K562 (cell line): ENCODE data around the gene ARFGAP1. TPM values are rescaled to one million over a fixed set of nuclear protein-coding genes. Genes with fewer than 3 reads are reported as not detected.
A peak's percentile ranks its signal among the peaks of the same experiment; 100 is the strongest.

ENCODE experiments used
- ATAC-seq: fragments of 200-7000 bp; cut with Tn5 transposase; 3 replicates; pipeline ENCODE4 v1.9.1; 2020; ENCODE audit warnings: moderate library complexity
- BruUV-seq: library from RNA; stranded (reverse); fragments of 400-500 nt; replicated peaks from 2 replicates; lab custom pipeline; 2021; lab: Mats Ljungman, UMichigan
- CTCF ChIA-PET: fragments of 300-600 bp; formaldehyde crosslinking; extraction: SDS; loops from one replicate; lab custom pipeline; 2021; ENCODE audit warnings: low intra/inter-chr PET ratio; lab: Yijun Ruan, JAX
- POLR2A ChIA-PET: fragments of 300-600, 350-650 bp; sonication (Branson Sonifier 250); formaldehyde crosslinking; extraction: SDS; loops from one replicate; lab custom pipeline; 2021; ENCODE audit warnings: antibody characterized with exemption, inconsistent platforms; lab: Yijun Ruan, JAX
- DNase-seq, 4 experiments: peaks; one replicate each; pipeline versions ENCODE4 v3.0.0 to v3.0.0-alpha.2; 2011 to 2018; ENCODE audit warnings: low spot score in 3 of 4, mixed read lengths in 3 of 4; ENCODE audit errors: extremely low read depth in 1 of 4
- FAIRE-seq: peaks from 2 replicates; lab custom pipeline; 2011; peaks lifted over from hg19 to GRCh38; lab: Jason Lieb, UNC
- H2AFZ ChIP-seq: 2 replicates; pipeline ENCODE4 v1.6.0; 2011; ENCODE audit warnings: low read depth, low read length, control low read depth, inconsistent platforms
- H3K27ac ChIP-seq: fragments of 200-600 bp; 3 replicates; pipeline ENCODE4 v1.8.0; 2011; ENCODE audit warnings: low read depth, mild to moderate bottlenecking, control low read depth, inconsistent platforms, low read length, moderate library complexity, mixed read lengths; ENCODE audit errors: extremely low read depth
- H3K27me3 ChIP-seq, 2 experiments: fragments of 300-600 bp in 1 of 2; 2 replicates in 1 of 2; 3 replicates in 1 of 2; pipeline versions ENCODE4 v1.6.0 to v1.8.0; 2011; ENCODE audit warnings: inconsistent platforms in 2 of 2, low read length in 2 of 2, mild to moderate bottlenecking in 1 of 2, mixed read lengths in 1 of 2, moderate library complexity in 1 of 2; ENCODE audit not compliant: control insufficient read depth in 2 of 2, insufficient read depth in 2 of 2
- H3K36me3 ChIP-seq: fragments of 300-600 bp; 3 replicates; pipeline ENCODE4 v1.8.0; 2011; ENCODE audit warnings: mild to moderate bottlenecking, low read length, inconsistent platforms; ENCODE audit not compliant: control insufficient read depth, insufficient read depth
- H3K4me1 ChIP-seq, 2 experiments: fragments of 200-600 bp in 1 of 2; replicated peaks in 1 of 2; 2 replicates in 1 of 2; 3 replicates in 1 of 2; pipeline versions ENCODE4 v1.5.1 to v1.8.0; 2011; ENCODE audit warnings: inconsistent platforms in 2 of 2, low read length in 2 of 2, mild to moderate bottlenecking in 1 of 2, mixed read lengths in 1 of 2, moderate library complexity in 1 of 2; ENCODE audit not compliant: control insufficient read depth in 2 of 2, insufficient read depth in 2 of 2
- H3K4me2 ChIP-seq: 2 replicates; pipeline ENCODE4 v1.6.1; 2011; ENCODE audit warnings: low read length, control low read depth, inconsistent platforms, mixed read lengths; ENCODE audit not compliant: insufficient read depth
- H3K4me3 ChIP-seq: fragments of 200-600 bp; sonication (generic), shearing (Covaris generic); 2 replicates; pipeline ENCODE4 v1.5.1; 2016; ENCODE audit warnings: control low read depth, inconsistent platforms
- H3K79me2 ChIP-seq: fragments of 200-600 bp; 3 replicates; pipeline ENCODE4 v1.8.0; 2011; ENCODE audit warnings: low read length, inconsistent platforms; ENCODE audit not compliant: control insufficient read depth, insufficient read depth
- H3K9ac ChIP-seq, 2 experiments: 2 replicates each; pipeline versions ENCODE4 v1.6.0 to v1.6.1; 2011; ENCODE audit warnings: low read depth in 2 of 2, low read length in 2 of 2, control low read depth in 1 of 2, inconsistent platforms in 1 of 2, mild to moderate bottlenecking in 1 of 2, mixed read lengths in 1 of 2; ENCODE audit not compliant: insufficient read depth in 1 of 2
- H3K9me1 ChIP-seq: one replicate; pipeline ENCODE4 v1.6.0; 2011; ENCODE audit warnings: inconsistent platforms, mild to moderate bottlenecking, low read length, moderate library complexity; ENCODE audit not compliant: control insufficient read depth, insufficient read depth
- H3K9me3 ChIP-seq: replicated peaks from 2 replicates; pipeline ENCODE4 v1.5.1; 2011; ENCODE audit warnings: low read depth, low read length, inconsistent platforms; ENCODE audit not compliant: control insufficient read depth, insufficient read depth
- H4K20me1 ChIP-seq: replicated peaks from 2 replicates; pipeline ENCODE4 v1.6.1; 2011; ENCODE audit warnings: low read length, inconsistent platforms, mixed read lengths; ENCODE audit not compliant: control insufficient read depth, insufficient read depth
- CBFB ChIP-seq: sonication (generic); formaldehyde crosslinking; IDR thresholded peaks from 2 replicates; pipeline ENCODE4 v1.4.0; 2020; ENCODE audit warnings: mild to moderate bottlenecking, missing genetic modification reagents
- EP300 ChIP-seq: IDR thresholded peaks from 2 replicates; pipeline ENCODE4 v1.6.1; 2012; ENCODE audit warnings: low read length, improper control_type of control experiment
- EWSR1 ChIP-seq: fragments of 450-650 bp; IDR thresholded peaks from 2 replicates; pipeline ENCODE4 v1.6.1; 2018; ENCODE audit warnings: borderline replicate concordance, mild to moderate bottlenecking, low read depth, moderate library complexity; ENCODE audit not compliant: partially characterized antibody
- ILK ChIP-seq: fragments of 450-650 bp; IDR thresholded peaks from 2 replicates; pipeline ENCODE4 v1.6.1; 2016; ENCODE audit warnings: missing genetic modification characterization, low read depth, mild to moderate bottlenecking, missing compliant biosample characterization, moderate library complexity, borderline replicate concordance
- KLF13 ChIP-seq: fragments of 450-650 bp; IDR thresholded peaks from 2 replicates; pipeline ENCODE4 v1.6.1; 2016; ENCODE audit warnings: missing genetic modification characterization, low read depth, mild to moderate bottlenecking, missing compliant biosample characterization, moderate library complexity, borderline replicate concordance
- MAZ ChIP-seq, 2 experiments: fragments of 450-650 bp in 1 of 2; sonication (generic) in 1 of 2; formaldehyde crosslinking; IDR thresholded peaks in 1 of 2; conservative IDR thresholded peaks in 1 of 2; 2 replicates each; pipeline versions ENCODE4 v1.4.0 to v1.5.0; 2020; ENCODE audit warnings: mild to moderate bottlenecking in 1 of 2, missing genetic modification reagents in 1 of 2
- MED1 ChIP-seq: sonication (generic); formaldehyde crosslinking; IDR thresholded peaks from 2 replicates; pipeline ENCODE4 v1.8.1; 2023; ENCODE audit warnings: missing genetic modification reagents, borderline replicate concordance
- NFIC ChIP-seq: fragments of 450-650 bp; IDR thresholded peaks from 2 replicates; pipeline ENCODE4 v1.6.1; 2017; ENCODE audit warnings: mild to moderate bottlenecking, inconsistent platforms
- RAD21 ChIP-seq, 2 experiments: fragments of 250-450 bp in 1 of 2; fragments of 450-650 bp in 1 of 2; sonication (Bioruptor Pico) in 1 of 2; formaldehyde crosslinking in 1 of 2; IDR thresholded peaks in 1 of 2; conservative IDR thresholded peaks in 1 of 2; 2 replicates each; pipeline versions ENCODE4 v1.4.0 to v1.8.0; 2020 to 2022; ENCODE audit warnings: mild to moderate bottlenecking in 2 of 2, moderate library complexity in 1 of 2
- RBM39 ChIP-seq: fragments of 200-400 bp; formaldehyde crosslinking; optimal IDR thresholded peaks from 2 replicates; pipeline ENCODE3; 2018; ENCODE audit warnings: low read depth, low read length
- SRF ChIP-seq, 2 experiments: fragments of 250-450, 450-650 bp in 1 of 2; sonication (Bioruptor Pico) in 1 of 2; sonication (generic) in 1 of 2; formaldehyde crosslinking; IDR thresholded peaks; 2 replicates each; pipeline versions ENCODE4 v1.5.0 to v1.5.1; 2020 to 2022; ENCODE audit warnings: mild to moderate bottlenecking in 1 of 2, missing genetic modification reagents in 1 of 2
- WGBS: fragments of 100-300 bp; shearing (Covaris generic); methylation state at CpG from one replicate; pipeline ENCODE4 v1.1.6; 2016; ENCODE audit warnings: low coverage, mixed read lengths; ENCODE audit not compliant: insufficient coverage; ENCODE audit errors: missing lambda C conversion rate; 5-methylcytosine and 5-hydroxymethylcytosine counted together
- in situ Hi-C: fragments of 300-500 bp; cut with MboI; formaldehyde crosslinking; loops from 4 replicates; pipeline ENCODE4 v1.15.0; 2018; ENCODE audit warnings: inconsistent platforms, mixed read lengths
- intact Hi-C: fragments of 100-400 bp; cut with micrococcal nuclease; formaldehyde crosslinking; loops from 2 replicates; pipeline ENCODE4 v1.14.2; 2022
- polyA plus RNA-seq, 8 experiments: library from polyadenylated mRNA; depleted of rRNA in 4 of 8; stranded (reverse) in 5 of 8; unstranded in 3 of 8; fragments of >200 nt; fragmentation: Nextera tagmentation in 2 of 8; fragmentation: Illumina TruSeq in 1 of 8; extraction: Ambion mirVana in 2 of 8; extraction: Trizol in 1 of 8; gene quantifications; 2 replicates each; pipeline versions ENCODE4 v1.2.1 to v1.2.3, GENCODE V29; 2011 to 2014; ENCODE audit warnings: inconsistent platforms in 1 of 8, missing spikeins in 1 of 8
- total RNA-seq, 7 experiments: library from RNA; depleted of rRNA in 6 of 7; stranded (reverse); fragments of >200 nt in 6 of 7; fragmentation: Illumina TruSeq in 2 of 7; extraction: Trizol in 2 of 7; gene quantifications; 2 replicates each; pipeline versions ENCODE4 v1.2.1 to v1.2.3, GENCODE V29; 2011 to 2021; ENCODE audit warnings: low replicate concordance in 1 of 7
- TF ChIP-seq, protein P1 (sequence below), 3 experiments: IDR thresholded peaks in 2 of 3; conservative IDR thresholded peaks in 1 of 3; 2 replicates each; pipeline ENCODE4 v1.5.1; 2011 to 2012; ENCODE audit warnings: low read length in 3 of 3, mild to moderate bottlenecking in 3 of 3, control low read depth in 2 of 3, improper control_type of control experiment in 1 of 3, inconsistent platforms in 1 of 3, low read depth in 1 of 3, mixed read lengths in 1 of 3, moderate library complexity in 1 of 3; ENCODE audit not compliant: insufficient read depth in 2 of 3
- TF ChIP-seq, protein P2 (sequence below): sonication (generic); formaldehyde crosslinking; IDR thresholded peaks from 2 replicates; pipeline ENCODE4 v1.8.0; 2022; ENCODE audit warnings: mild to moderate bottlenecking, missing genetic modification reagents

The ARFGAP1 gene
- total and polyA plus RNA-seq, 9 of the 15 experiments (the other 6 are each of a cell fraction or from before 2014, with no cell fraction given) = 0.53 to 102 (median 33.5) TPM

DNA sequence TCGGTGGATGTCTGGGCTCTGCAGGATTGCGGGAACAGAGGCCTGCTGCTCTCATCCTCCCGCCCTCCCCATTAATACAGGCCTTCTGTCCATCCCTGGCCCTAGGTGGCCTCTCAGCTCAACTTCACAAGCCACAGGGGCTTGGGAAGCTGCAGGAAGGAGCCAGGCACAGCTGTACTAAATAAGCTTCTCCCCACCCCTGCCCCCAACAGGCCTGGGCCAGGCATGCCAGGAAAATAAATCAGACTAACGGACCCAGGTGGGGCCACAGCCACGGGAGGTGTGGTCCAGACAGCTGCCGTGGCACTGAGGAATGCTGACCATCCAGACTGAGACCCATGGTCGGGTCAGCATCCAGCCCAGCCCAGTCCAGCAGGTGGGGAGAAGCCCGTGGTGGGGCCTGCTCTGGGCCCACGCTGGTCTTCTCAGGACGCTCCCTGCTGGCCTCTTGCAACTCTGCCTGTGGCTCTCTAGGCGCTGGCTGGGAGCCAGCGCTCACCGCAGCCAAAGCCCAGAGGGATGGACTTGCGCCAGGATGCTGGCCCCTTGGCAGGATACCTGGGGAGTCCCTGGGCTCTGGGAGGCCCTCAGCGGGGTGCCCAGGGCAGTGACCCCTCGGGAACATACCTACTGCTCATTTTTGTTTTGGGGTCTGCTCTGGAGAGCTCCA lies 48.1 kb upstream of the ARFGAP1 start (continued):
- 0 out of 4 replicates have a peak, but pooled peaks of 1 of the 2 experiments have one; percentile 14 for TF ChIP-seq RAD21 (CRISPR knock-in tag; conservative IDR thresholded peaks at IDR 0.05 in 1 of 2, IDR thresholded peaks at IDR 0.05 in 1 of 2)
- TF ChIP-seq NFIC = peak; percentile 94
- no peak for TF ChIP-seq EP300
- TF ChIP-seq KLF13 (tag) = no peak
- TF ChIP-seq, protein P1, sequence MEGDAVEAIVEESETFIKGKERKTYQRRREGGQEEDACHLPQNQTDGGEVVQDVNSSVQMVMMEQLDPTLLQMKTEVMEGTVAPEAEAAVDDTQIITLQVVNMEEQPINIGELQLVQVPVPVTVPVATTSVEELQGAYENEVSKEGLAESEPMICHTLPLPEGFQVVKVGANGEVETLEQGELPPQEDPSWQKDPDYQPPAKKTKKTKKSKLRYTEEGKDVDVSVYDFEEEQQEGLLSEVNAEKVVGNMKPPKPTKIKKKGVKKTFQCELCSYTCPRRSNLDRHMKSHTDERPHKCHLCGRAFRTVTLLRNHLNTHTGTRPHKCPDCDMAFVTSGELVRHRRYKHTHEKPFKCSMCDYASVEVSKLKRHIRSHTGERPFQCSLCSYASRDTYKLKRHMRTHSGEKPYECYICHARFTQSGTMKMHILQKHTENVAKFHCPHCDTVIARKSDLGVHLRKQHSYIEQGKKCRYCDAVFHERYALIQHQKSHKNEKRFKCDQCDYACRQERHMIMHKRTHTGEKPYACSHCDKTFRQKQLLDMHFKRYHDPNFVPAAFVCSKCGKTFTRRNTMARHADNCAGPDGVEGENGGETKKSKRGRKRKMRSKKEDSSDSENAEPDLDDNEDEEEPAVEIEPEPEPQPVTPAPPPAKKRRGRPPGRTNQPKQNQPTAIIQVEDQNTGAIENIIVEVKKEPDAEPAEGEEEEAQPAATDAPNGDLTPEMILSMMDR (IDR thresholded peaks at IDR 0.05 in 2 of 3, conservative IDR thresholded peaks at IDR 0.05 in 1 of 3; ENCODE audit: insufficient read depth in 2 of 3, low read depth in 1 of 3, low read length in 3 of 3) = peak; percentile 20 to 51 (median 23); a peak in 4 of 6 replicates

DNA sequence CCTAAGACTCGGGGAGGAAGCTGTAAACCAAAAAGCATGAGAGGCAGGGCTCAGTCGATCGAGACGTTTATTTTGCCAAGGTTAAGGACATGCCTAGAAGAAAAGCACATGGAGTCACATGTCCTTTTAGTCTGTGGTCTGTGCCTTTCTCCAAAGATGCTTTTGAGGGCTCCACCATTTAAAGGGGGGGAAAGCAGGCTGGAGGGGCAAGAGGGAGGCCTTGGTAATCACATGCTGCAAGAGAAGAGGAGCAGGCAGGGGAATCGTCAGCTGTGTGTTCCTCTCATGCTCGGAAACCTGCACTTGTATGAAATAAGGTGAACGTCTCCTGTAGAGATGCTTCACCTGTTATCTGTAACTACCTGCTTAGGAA lies 47.5 kb upstream of the ARFGAP1 start:
- intact Hi-C loops = loop anchor here (5.0 kb wide), 1 partner anchor 67 kb away; the partner anchor contains the start of gene COL20A1
- FAIRE-seq = no peak
- Histone ChIP-seq H3K4me3 (no peak overlapping the region), H3K27me3 (peaks cover 13 to 47% of the 10 kb centered on the region in 2 experiments), H3K4me1 (peaks cover 0 to 18% of the 10 kb centered on the region in 2 experiments; a peak in 1 of 5 replicates), H3K9ac (no peak overlapping the region), H3K9me1 (no peaks in the 10 kb centered on the region), H4K20me1 (no peaks in the 10 kb centered on the region), H3K4me2 (no peak overlapping the region), H3K79me2 (no peaks in the 10 kb centered on the region), H3K27ac (no peak overlapping the region), H3K36me3 (no peaks in the 10 kb centered on the region), H2AFZ (no peak overlapping the region), H3K9me3 (no peaks in the 10 kb centered on the region)
- ChIA-PET POLR2A (interaction anchor here (0.7 to 1.0 kb wide), 3 partner anchors 10 to 29 kb away, joined by 3 to 5 read pairs (median 3); partner anchors contain the start of genes BIRC7 and NKAIN4), CTCF (interaction anchor here (0.7 kb wide), 1 partner anchor 35 kb away, joined by 3 read pairs; no protein-coding TSS in a partner anchor)
- no peak for ATAC-seq
- no peak for DNase-seq
- BruUV-seq = no TSS peak
- in situ Hi-C loops = no loop called here
- 5% methylated on average over 7 of the region's 7 CpGs for WGBS
- TF ChIP-seq MAZ (CRISPR knock-in tag; conservative IDR thresholded peaks at IDR 0.05 in 1 of 2, IDR thresholded peaks at IDR 0.05 in 1 of 2) (no peak), MED1 (no peak), ILK (tag) (no peak), RBM39 (no peak), EWSR1 (no peak), SRF (CRISPR knock-in tag; IDR thresholded peaks at IDR 0.05) (no peak), CBFB (CRISPR knock-in tag) (no peak)
- TF ChIP-seq, protein P2, sequence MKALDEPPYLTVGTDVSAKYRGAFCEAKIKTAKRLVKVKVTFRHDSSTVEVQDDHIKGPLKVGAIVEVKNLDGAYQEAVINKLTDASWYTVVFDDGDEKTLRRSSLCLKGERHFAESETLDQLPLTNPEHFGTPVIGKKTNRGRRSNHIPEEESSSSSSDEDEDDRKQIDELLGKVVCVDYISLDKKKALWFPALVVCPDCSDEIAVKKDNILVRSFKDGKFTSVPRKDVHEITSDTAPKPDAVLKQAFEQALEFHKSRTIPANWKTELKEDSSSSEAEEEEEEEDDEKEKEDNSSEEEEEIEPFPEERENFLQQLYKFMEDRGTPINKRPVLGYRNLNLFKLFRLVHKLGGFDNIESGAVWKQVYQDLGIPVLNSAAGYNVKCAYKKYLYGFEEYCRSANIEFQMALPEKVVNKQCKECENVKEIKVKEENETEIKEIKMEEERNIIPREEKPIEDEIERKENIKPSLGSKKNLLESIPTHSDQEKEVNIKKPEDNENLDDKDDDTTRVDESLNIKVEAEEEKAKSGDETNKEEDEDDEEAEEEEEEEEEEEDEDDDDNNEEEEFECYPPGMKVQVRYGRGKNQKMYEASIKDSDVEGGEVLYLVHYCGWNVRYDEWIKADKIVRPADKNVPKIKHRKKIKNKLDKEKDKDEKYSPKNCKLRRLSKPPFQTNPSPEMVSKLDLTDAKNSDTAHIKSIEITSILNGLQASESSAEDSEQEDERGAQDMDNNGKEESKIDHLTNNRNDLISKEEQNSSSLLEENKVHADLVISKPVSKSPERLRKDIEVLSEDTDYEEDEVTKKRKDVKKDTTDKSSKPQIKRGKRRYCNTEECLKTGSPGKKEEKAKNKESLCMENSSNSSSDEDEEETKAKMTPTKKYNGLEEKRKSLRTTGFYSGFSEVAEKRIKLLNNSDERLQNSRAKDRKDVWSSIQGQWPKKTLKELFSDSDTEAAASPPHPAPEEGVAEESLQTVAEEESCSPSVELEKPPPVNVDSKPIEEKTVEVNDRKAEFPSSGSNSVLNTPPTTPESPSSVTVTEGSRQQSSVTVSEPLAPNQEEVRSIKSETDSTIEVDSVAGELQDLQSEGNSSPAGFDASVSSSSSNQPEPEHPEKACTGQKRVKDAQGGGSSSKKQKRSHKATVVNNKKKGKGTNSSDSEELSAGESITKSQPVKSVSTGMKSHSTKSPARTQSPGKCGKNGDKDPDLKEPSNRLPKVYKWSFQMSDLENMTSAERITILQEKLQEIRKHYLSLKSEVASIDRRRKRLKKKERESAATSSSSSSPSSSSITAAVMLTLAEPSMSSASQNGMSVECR (CRISPR knock-in tag) = no peak
